B cell (primary cell): ENCODE data around the gene KCNT2.

Experiments used
- EZH2 ChIP-seq: IDR thresholded peaks from 2 replicates; pipeline ENCODE4 v1.6.1; 2012; ENCODE audit warnings: borderline replicate concordance, low read depth, mild to moderate bottlenecking, moderate library complexity, low read length; ENCODE audit not compliant: insufficient read depth, poor library complexity, severe bottlenecking
- TF ChIP-seq, protein P1 (sequence below): fragments of 200-600 bp; IDR thresholded peaks from one replicate; pipeline ENCODE4 v1.8.0; 2022; ENCODE audit warnings: antibody characterized with exemption, mild to moderate bottlenecking

DNA sequence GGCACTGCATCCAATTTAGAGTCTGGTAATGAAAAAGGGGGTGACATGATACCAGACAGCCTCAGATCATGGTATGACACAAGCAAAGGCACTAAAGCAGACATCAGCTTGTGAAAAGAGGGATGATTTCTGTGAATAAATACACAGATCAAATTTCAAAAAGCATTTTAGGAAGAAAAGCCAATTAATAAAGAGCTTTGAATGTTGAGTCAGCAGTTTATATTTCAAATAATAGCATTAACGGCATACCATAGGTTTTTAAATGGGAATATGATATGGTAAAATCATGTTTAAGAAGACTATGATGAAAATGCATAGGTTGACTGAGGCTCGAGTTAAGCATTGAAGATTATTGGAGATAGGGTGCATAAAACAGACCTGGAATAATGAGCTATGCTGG lies 13.5 kb downstream of the KCNT2 start:
- TF ChIP-seq, protein P1, sequence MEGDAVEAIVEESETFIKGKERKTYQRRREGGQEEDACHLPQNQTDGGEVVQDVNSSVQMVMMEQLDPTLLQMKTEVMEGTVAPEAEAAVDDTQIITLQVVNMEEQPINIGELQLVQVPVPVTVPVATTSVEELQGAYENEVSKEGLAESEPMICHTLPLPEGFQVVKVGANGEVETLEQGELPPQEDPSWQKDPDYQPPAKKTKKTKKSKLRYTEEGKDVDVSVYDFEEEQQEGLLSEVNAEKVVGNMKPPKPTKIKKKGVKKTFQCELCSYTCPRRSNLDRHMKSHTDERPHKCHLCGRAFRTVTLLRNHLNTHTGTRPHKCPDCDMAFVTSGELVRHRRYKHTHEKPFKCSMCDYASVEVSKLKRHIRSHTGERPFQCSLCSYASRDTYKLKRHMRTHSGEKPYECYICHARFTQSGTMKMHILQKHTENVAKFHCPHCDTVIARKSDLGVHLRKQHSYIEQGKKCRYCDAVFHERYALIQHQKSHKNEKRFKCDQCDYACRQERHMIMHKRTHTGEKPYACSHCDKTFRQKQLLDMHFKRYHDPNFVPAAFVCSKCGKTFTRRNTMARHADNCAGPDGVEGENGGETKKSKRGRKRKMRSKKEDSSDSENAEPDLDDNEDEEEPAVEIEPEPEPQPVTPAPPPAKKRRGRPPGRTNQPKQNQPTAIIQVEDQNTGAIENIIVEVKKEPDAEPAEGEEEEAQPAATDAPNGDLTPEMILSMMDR, result no peak
- TF ChIP-seq EZH2, result no peak
